Sigmoid colon (tissue), 7 donors: ENCODE data around the gene AP3S1. TPM values are rescaled to one million over a fixed set of nuclear protein-coding genes. Genes with fewer than 3 reads are reported as not detected.
"Not testable (repeated sequence)": the region's sequence is repeated elsewhere in the genome, so short reads cannot be mapped to it uniquely, and the experiment has no call there.

Experiments
- DNase-seq: peaks from one replicate; pipeline ENCODE4 v3.0.0-alpha.2; 2019
- H3K27ac ChIP-seq, 4 donors: fragments of 200-600 bp; sonication (generic); one replicate each; pipeline ENCODE4 v1.5.1; 2016 to 2019; ENCODE audit warnings: mild to moderate bottlenecking in 1 of 4
- H3K27me3 ChIP-seq, 3 donors: fragments of 200-600 bp; sonication (generic); one replicate each; pipeline ENCODE4 v1.5.1; 2019; ENCODE audit warnings: mild to moderate bottlenecking in 1 of 3
- H3K36me3 ChIP-seq, 4 donors: fragments of 200-600 bp; sonication (generic); one replicate each; pipeline ENCODE4 v1.5.1; 2016 to 2019
- H3K4me1 ChIP-seq, 4 donors: fragments of 200-600 bp; sonication (generic); one replicate each; pipeline ENCODE4 v1.5.1; 2017 to 2019
- H3K4me3 ChIP-seq, 4 donors: fragments of 200-600 bp; sonication (generic); one replicate each; pipeline ENCODE4 v1.5.1; 2017 to 2019; ENCODE audit warnings: mild to moderate bottlenecking in 2 of 4, moderate library complexity in 1 of 4
- H3K9me3 ChIP-seq, 4 donors: fragments of 200-600 bp in 3 of 4; sonication (generic) in 3 of 4; one replicate each; pipeline versions ENCODE4 v1.5.1 to v1.6.1; 2013 to 2019
- CTCF ChIP-seq, 4 experiments: fragments of 450-650 bp in 3 of 4; fragments of 200-600 bp in 1 of 4; IDR thresholded peaks; one replicate each; pipeline ENCODE4 v1.5.1; 2016 to 2019; ENCODE audit warnings: antibody characterized with exemption in 4 of 4, mild to moderate bottlenecking in 3 of 4, moderate library complexity in 2 of 4
- EP300 ChIP-seq, 4 donors: sonication (generic); formaldehyde crosslinking; IDR thresholded peaks; one replicate each; pipeline ENCODE4 v1.6.1; 2017; ENCODE audit warnings: antibody characterized with exemption in 4 of 4
- POLR2A ChIP-seq, 2 donors: fragments of 450-650 bp; IDR thresholded peaks; one replicate each; pipeline ENCODE4 v1.6.1; 2016; ENCODE audit warnings: antibody characterized with exemption in 2 of 2, mild to moderate bottlenecking in 2 of 2, moderate library complexity in 2 of 2
- POLR2AphosphoS5 ChIP-seq, 4 donors: sonication (generic); formaldehyde crosslinking; IDR thresholded peaks; one replicate each; pipeline ENCODE4 v1.6.1; 2017; ENCODE audit warnings: antibody characterized with exemption in 4 of 4
- WGBS, 2 donors: extraction: QIAGEN DNeasy Blood & Tissue Kit; methylation state at CpG; one replicate each; pipeline ENCODE4 v1.1.7; 2013; 5-methylcytosine and 5-hydroxymethylcytosine counted together
- intact Hi-C: fragments of 100-400 bp; cut with DNase I; formaldehyde crosslinking; loops from one replicate; pipeline ENCODE4 v1.15.1; 2023
- polyA plus RNA-seq, 3 donors: library from polyadenylated mRNA; stranded (reverse); fragments of 200-250 nt; gene quantifications; one replicate each; pipeline ENCODE4 v1.2.3, GENCODE V29; 2013
- total RNA-seq, 4 donors: library from RNA; depleted of rRNA; stranded (reverse); fragments of >200 nt; gene quantifications; one replicate each; pipeline ENCODE4 v1.1.0, GENCODE V29; 2016
- donor health status: healthy with polysubstance abuse.
- donor health status: Bipolar disorder and iron deficiency.
- donor health status: healthy.

The AP3S1 gene
- total and polyA plus RNA-seq, 7 donors: 59.7 to 229 (median 128) TPM

GRCh38 chr5:115873392-115873791, 31.7 kb downstream of the AP3S1 start:
- intact Hi-C loops: no loop called here
- 91% methylated on average over 1 of the region's 1 CpG for WGBS, 2 donors
- TF ChIP-seq EP300 (IDR thresholded peaks at IDR 0.05) (no peak), CTCF (IDR thresholded peaks at IDR 0.05) (no peak), POLR2A (IDR thresholded peaks at IDR 0.05) (no peak), POLR2AphosphoS5 (IDR thresholded peaks at IDR 0.05) (no peak)

GRCh38 chr5:115875447-115875846, 33.7 kb downstream of the AP3S1 start:
- no peaks in the 10 kb centered on the region for H3K27me3 ChIP-seq
- H3K36me3 ChIP-seq: peaks cover 0 to 29% (median 3%) of the 10 kb centered on the region in 4 donors
- 91 to 92% methylated on average over 2 of the region's 2 CpGs for WGBS, 2 donors
- no peak overlapping the region for H3K4me3 ChIP-seq
- H3K27ac ChIP-seq: no peak overlapping the region
- no peak for DNase-seq
- intact Hi-C loops: no loop called here
- no peaks in the 10 kb centered on the region for H3K4me1 ChIP-seq
- TF ChIP-seq POLR2A (IDR thresholded peaks at IDR 0.05) (no peak), CTCF (IDR thresholded peaks at IDR 0.05) (no peak), POLR2AphosphoS5 (IDR thresholded peaks at IDR 0.05) (no peak), EP300 (IDR thresholded peaks at IDR 0.05) (no peak)
- H3K9me3 ChIP-seq: no peaks in the 10 kb centered on the region

More at GRCh38 chr5:115873392-115873791, 31.7 kb downstream of the AP3S1 start:
- H3K27me3 ChIP-seq: no peaks in the 10 kb centered on the region
- no peaks in the 10 kb centered on the region for H3K4me1 ChIP-seq
- no peak overlapping the region for H3K27ac ChIP-seq
- H3K36me3 ChIP-seq: peaks cover 0 to 36% (median 3%) of the 10 kb centered on the region in 4 donors
- H3K9me3 ChIP-seq: no peaks in the 10 kb centered on the region
- no peak overlapping the region for H3K4me3 ChIP-seq
- DNase-seq: no peak

GRCh38 chr5:115877342-115877741, 35.6 kb downstream of the AP3S1 start:
- H3K36me3 ChIP-seq: peaks cover 0 to 13% (median 3%) of the 10 kb centered on the region in 4 donors
- 94 to 95% methylated on average over 5 of the region's 5 CpGs for WGBS, 2 donors
- H3K27me3 ChIP-seq, H3K4me3 ChIP-seq, DNase-seq, H3K27ac ChIP-seq, intact Hi-C loops, H3K9me3 ChIP-seq, H3K4me1 ChIP-seq: not testable (repeated sequence)

- H3K36me3 ChIP-seq: peaks cover 0 to 14% (median 8%) of the 10 kb centered on the region in 4 donors
- H3K4me1 ChIP-seq, DNase-seq, H3K27ac ChIP-seq, H3K4me3 ChIP-seq, intact Hi-C loops, H3K27me3 ChIP-seq, H3K9me3 ChIP-seq: not testable (repeated sequence)
- WGBS, 2 donors: 97% methylated on average over 8 of the region's 8 CpGs
Observed at GRCh38 chr5:115882434-115882833, 40.7 kb downstream of the AP3S1 start.

- DNase-seq: no peak
- H3K27ac ChIP-seq: no peak overlapping the region
- H3K9me3 ChIP-seq: no peaks in the 10 kb centered on the region
- WGBS, 2 donors: 95 to 97% methylated on average over 1 of the region's 1 CpG
- intact Hi-C loops: no loop called here
- H3K4me3 ChIP-seq: no peak overlapping the region
- H3K36me3 ChIP-seq: peaks cover 0 to 14% (median 8%) of the 10 kb centered on the region in 4 donors
- TF ChIP-seq EP300 (IDR thresholded peaks at IDR 0.05) (no peak), POLR2AphosphoS5 (IDR thresholded peaks at IDR 0.05) (no peak), CTCF (IDR thresholded peaks at IDR 0.05) (no peak), POLR2A (IDR thresholded peaks at IDR 0.05) (no peak)
- H3K4me1 ChIP-seq: no peaks in the 10 kb centered on the region
- no peaks in the 10 kb centered on the region for H3K27me3 ChIP-seq
Observed at GRCh38 chr5:115884704-115885103, 43.0 kb downstream of the AP3S1 start.

GRCh38 chr5:115885208-115885607, 43.5 kb downstream of the AP3S1 start:
- intact Hi-C loops, DNase-seq, H3K4me1 ChIP-seq, H3K27ac ChIP-seq, H3K4me3 ChIP-seq, H3K9me3 ChIP-seq, H3K27me3 ChIP-seq: not testable (repeated sequence)
- peaks cover 0 to 14% (median 8%) of the 10 kb centered on the region in 4 donors for H3K36me3 ChIP-seq
- WGBS, 2 donors: 59 to 75% methylated on average over 3 of the region's 3 CpGs
